HepG2 (cell line): ENCODE data around the gene SNCA. TPM values are rescaled to one million over a fixed set of nuclear protein-coding genes. Genes with fewer than 3 reads are reported as not detected.
A peak's percentile ranks its signal among the peaks of the same experiment; 100 is the strongest.

ENCODE experiments used
- ATAC-seq: fragments of 200-7000 bp; cut with Tn5 transposase; 3 replicates; pipeline ENCODE4 v1.9.1; 2020; ENCODE audit warnings: mild to moderate bottlenecking, moderate library complexity
- BruUV-seq: library from RNA; stranded (reverse); fragments of 400-500 nt; replicated peaks from 2 replicates; lab custom pipeline; 2021; lab: Mats Ljungman, UMichigan
- CTCF ChIA-PET: fragments of 300-600 bp; formaldehyde crosslinking; extraction: SDS; loops from one replicate; lab custom pipeline; 2021; ENCODE audit warnings: low total read pairs, inconsistent platforms, low intra/inter-chr PET ratio; lab: Yijun Ruan, JAX
- POLR2A ChIA-PET: fragments of 350-600 bp; sonication (Branson Sonifier 250); formaldehyde crosslinking; loops from one replicate; lab custom pipeline; 2020; ENCODE audit warnings: antibody characterized with exemption, inconsistent platforms; lab: Yijun Ruan, JAX
- DNase-seq: peaks from one replicate; pipeline ENCODE4 v3.0.0-alpha.2; 2015; ENCODE audit warnings: low spot score
- FAIRE-seq: peaks from 3 replicates; lab custom pipeline; 2011; peaks lifted over from hg19 to GRCh38; lab: Jason Lieb, UNC
- H2AFZ ChIP-seq: one replicate; pipeline ENCODE4 v1.6.1; 2011; ENCODE audit warnings: low read length, inconsistent platforms
- H3K27ac ChIP-seq: fragments of 300-600 bp; 3 replicates; pipeline ENCODE4 v1.8.0; 2011; ENCODE audit warnings: mixed run types, mild to moderate bottlenecking, mixed read lengths, low read length, inconsistent platforms; ENCODE audit not compliant: insufficient read depth; ENCODE audit errors: extremely low read length
- H3K27me3 ChIP-seq, 2 experiments: fragments of 200-600 bp in 1 of 2; 2 replicates in 1 of 2; 3 replicates in 1 of 2; pipeline versions ENCODE4 v1.6.0 to v1.8.0; 2011; ENCODE audit warnings: low read length in 2 of 2, mild to moderate bottlenecking in 2 of 2, moderate library complexity in 2 of 2, inconsistent platforms in 1 of 2; ENCODE audit not compliant: insufficient read depth in 2 of 2, control insufficient read depth in 1 of 2
- H3K36me3 ChIP-seq, 2 experiments: fragments of 200-600 bp in 1 of 2; replicated peaks in 1 of 2; 2 replicates in 1 of 2; 3 replicates in 1 of 2; pipeline versions ENCODE4 v1.5.1 to v1.8.0; 2011; ENCODE audit warnings: low read length in 2 of 2, inconsistent platforms in 1 of 2; ENCODE audit not compliant: insufficient read depth in 2 of 2, control insufficient read depth in 1 of 2
- H3K4me1 ChIP-seq: 2 replicates; pipeline ENCODE4 v1.5.1; 2012; ENCODE audit warnings: low read length, inconsistent platforms; ENCODE audit not compliant: insufficient read depth
- H3K4me2 ChIP-seq: 2 replicates; pipeline ENCODE4 v1.6.0; 2011; ENCODE audit warnings: low read depth, low read length, inconsistent platforms
- H3K4me3 ChIP-seq, 3 experiments: fragments of 200-600 bp in 1 of 3; sonication (generic), shearing (Covaris generic) in 1 of 3; replicated peaks in 1 of 3; 2 replicates each; pipeline ENCODE4 v1.5.1; 2011 to 2016; ENCODE audit warnings: low read length in 3 of 3, inconsistent platforms in 2 of 3, low read depth in 2 of 3, mild to moderate bottlenecking in 2 of 3, control low read depth in 1 of 3, mixed read lengths in 1 of 3; ENCODE audit not compliant: insufficient read depth in 1 of 3
- H3K79me2 ChIP-seq: one replicate; pipeline ENCODE4 v1.6.1; 2011; ENCODE audit warnings: low read length, inconsistent platforms; ENCODE audit not compliant: insufficient read depth
- H3K9ac ChIP-seq: 2 replicates; pipeline ENCODE4 v1.6.0; 2011; ENCODE audit warnings: mild to moderate bottlenecking, low read depth, low read length, inconsistent platforms; ENCODE audit not compliant: insufficient read depth
- H3K9me3 ChIP-seq: 2 replicates; pipeline ENCODE4 v1.5.1; 2012; ENCODE audit warnings: mild to moderate bottlenecking, low read length
- H4K20me1 ChIP-seq: 2 replicates; pipeline ENCODE4 v1.6.0; 2011; ENCODE audit warnings: inconsistent platforms, mild to moderate bottlenecking, low read length, moderate library complexity; ENCODE audit not compliant: insufficient read depth
- ATF7 ChIP-seq, 2 experiments: fragments of 450-650 bp in 1 of 2; sonication (generic) in 1 of 2; formaldehyde crosslinking in 1 of 2; IDR thresholded peaks; 2 replicates each; pipeline versions ENCODE4 v1.4.0 to v1.6.1; 2016 to 2020; ENCODE audit warnings: antibody characterized with exemption in 1 of 2, mild to moderate bottlenecking in 1 of 2, missing genetic modification reagents in 1 of 2
- DR1 ChIP-seq: sonication (generic); formaldehyde crosslinking; IDR thresholded peaks from 2 replicates; pipeline ENCODE4 v1.8.0; 2021; ENCODE audit warnings: mild to moderate bottlenecking, missing genetic modification reagents, inconsistent platforms
- GATAD1 ChIP-seq: IDR thresholded peaks from 2 replicates; pipeline ENCODE4 v1.6.1; 2016; ENCODE audit warnings: missing genetic modification reagents, missing compliant biosample characterization
- NFAT5 ChIP-seq: sonication (generic); formaldehyde crosslinking; IDR thresholded peaks from 2 replicates; pipeline ENCODE4 v1.4.0; 2020; ENCODE audit warnings: missing genetic modification reagents
- RELA ChIP-seq: sonication (generic); formaldehyde crosslinking; IDR thresholded peaks from 2 replicates; pipeline ENCODE4 v1.4.0; 2020; ENCODE audit warnings: missing genetic modification reagents
- ZHX1 ChIP-seq: sonication (generic); formaldehyde crosslinking; IDR thresholded peaks from 2 replicates; pipeline ENCODE4 v1.8.1; 2022; ENCODE audit warnings: low read depth, mild to moderate bottlenecking, missing genetic modification reagents
- WGBS: methylation state at CpG from one replicate; pipeline ENCODE4 v1.1.6; 2017; ENCODE audit warnings: low lambda C conversion rate; 5-methylcytosine and 5-hydroxymethylcytosine counted together
- in situ Hi-C: cut with HindIII; loops from 2 replicates; pipeline ENCODE4 v1.10.0; 2017; ENCODE audit warnings: low pct_unique_long_range_greater_than_20kb; ENCODE audit not compliant: extremely low pct_ligation_motif_present
- intact Hi-C: fragments of 100-400 bp; cut with micrococcal nuclease; formaldehyde crosslinking; loops from one replicate; pipeline ENCODE4 v1.10.0; 2022; ENCODE audit not compliant: unreplicated experiment
- polyA plus RNA-seq, 8 experiments: library from polyadenylated mRNA; depleted of rRNA in 3 of 8; stranded (reverse) in 7 of 8; unstranded in 1 of 8; fragments of >200 nt; fragmentation: Illumina TruSeq in 4 of 8; extraction: Trizol in 4 of 8; gene quantifications; 2 replicates each; pipeline versions ENCODE4 v1.2.1 to v1.2.3, GENCODE V29; 2011 to 2016; ENCODE audit warnings: low read depth in 4 of 8, missing spikeins in 1 of 8, mixed read lengths in 1 of 8; ENCODE audit not compliant: insufficient read depth in 1 of 8
- total RNA-seq, 5 experiments: library from RNA; depleted of rRNA; stranded (reverse); fragments of >200 nt; fragmentation: Illumina TruSeq; extraction: Trizol; gene quantifications; 2 replicates each; pipeline ENCODE4 v1.2.3, GENCODE V29; 2016; ENCODE audit warnings: low read depth in 1 of 5

SNCA gene
- total and polyA plus RNA-seq, 2 of the 13 experiments (the other 11 are each of a cell fraction or from before 2014, with no cell fraction given) = not detected

GRCh38 chr4:89821612-89822011, 15.3 kb downstream of the SNCA start:
- Histone ChIP-seq H3K9ac (no peak overlapping the region), H3K4me1 (no peaks in the 10 kb centered on the region), H4K20me1 (no peaks in the 10 kb centered on the region), H3K4me2 (no peak overlapping the region), H3K27ac (no peak overlapping the region), H3K9me3 (no peaks in the 10 kb centered on the region), H3K79me2 (no peaks in the 10 kb centered on the region), H3K4me3 (no peak overlapping the region), H2AFZ (no peak overlapping the region), H3K36me3 (no peaks in the 10 kb centered on the region)
- intact Hi-C loops = no loop called here
- ATAC-seq (no peak), DNase-seq (no peak), FAIRE-seq (no peak)
- POLR2A ChIA-PET = no interaction called here
- 3% methylated on average over 1 of the region's 1 CpG for WGBS
- no TSS peak for BruUV-seq
- no peak for TF ChIP-seq GATAD1 (CRISPR knock-in tag)
- peak; percentile 51; the same call in 1 of the 2 replicates for TF ChIP-seq ATF7 (IDR thresholded peaks at IDR 0.05)
- TF ChIP-seq ATF7 (CRISPR knock-in tag; IDR thresholded peaks at IDR 0.05) = no peak
- TF ChIP-seq, all 625 proteins: peak for 1
- CTCF ChIA-PET = no interaction called here
- in situ Hi-C loops = no loop called here
- H3K27me3 ChIP-seq = peaks cover 0 to 1% of the 10 kb centered on the region in 2 experiments; a peak in 1 of 5 replicates

GRCh38 chr4:89820010-89820409, 17.0 kb downstream of the SNCA start:
- no TSS peak for BruUV-seq
- FAIRE-seq = no peak
- ChIA-PET CTCF (no interaction called here), POLR2A (no interaction called here)
- no peaks in the 10 kb centered on the region for H3K79me2 ChIP-seq
- no peaks in the 10 kb centered on the region for H3K4me1 ChIP-seq
- no peak overlapping the region for H3K9ac ChIP-seq
- in situ Hi-C loops = no loop called here
- no peak overlapping the region for H2AFZ ChIP-seq
- no peak for ATAC-seq
- WGBS = 19% methylated on average over 3 of the region's 3 CpGs
- no peaks in the 10 kb centered on the region for H4K20me1 ChIP-seq
- no peaks in the 10 kb centered on the region for H3K9me3 ChIP-seq
- H3K4me2 ChIP-seq = no peak overlapping the region
- H3K36me3 ChIP-seq = no peaks in the 10 kb centered on the region
- no peak overlapping the region for H3K27ac ChIP-seq
- intact Hi-C loops = no loop called here
- H3K4me3 ChIP-seq = no peak overlapping the region
- peaks cover 0 to 1% of the 10 kb centered on the region in 2 experiments; a peak in 1 of 5 replicates for H3K27me3 ChIP-seq
- DNase-seq = no peak
- TF ChIP-seq ZHX1 (no peak), NFAT5 (CRISPR knock-in tag) (no peak), DR1 (CRISPR knock-in tag) (no peak), RELA (CRISPR knock-in tag) (no peak)
